Smooth muscle cell (in vitro differentiated cells): ENCODE measurements around the gene ARHGAP22. TPM values are rescaled to one million over a fixed set of nuclear protein-coding genes. Genes with fewer than 3 reads are reported as not detected.
A peak's percentile ranks its signal among the peaks of the same experiment; 100 is the strongest.

Experiments used
- DNase-seq: peaks from one replicate; lab custom pipeline; 2025; ENCODE audit not compliant: unreplicated experiment; lab: John Stamatoyannopoulos, UW
- H2AFZ ChIP-seq: fragments of 200-600 bp; sonication (generic); 2 replicates; pipeline ENCODE4 v1.6.0; 2016; ENCODE audit warnings: antibody characterized with exemption, low read depth, mild to moderate bottlenecking
- H3F3A ChIP-seq: fragments of 200-600 bp; sonication (generic); 2 replicates; pipeline ENCODE4 v1.6.0; 2017; ENCODE audit warnings: antibody characterized with exemption, low read depth
- H3K27ac ChIP-seq: fragments of 200-600 bp; sonication (generic); 2 replicates; pipeline ENCODE4 v1.5.1; 2016; ENCODE audit warnings: low read depth, mild to moderate bottlenecking
- H3K27me3 ChIP-seq: fragments of 200-600 bp; sonication (generic); 2 replicates; pipeline ENCODE4 v1.6.1; 2016; ENCODE audit warnings: low read depth, mild to moderate bottlenecking
- H3K36me3 ChIP-seq: fragments of 200-600 bp; sonication (generic); 2 replicates; pipeline ENCODE4 v1.5.1; 2016; ENCODE audit warnings: low read depth
- H3K4me1 ChIP-seq: fragments of 200-600 bp; sonication (generic); 2 replicates; pipeline ENCODE4 v1.5.1; 2016; ENCODE audit warnings: low read depth
- H3K4me2 ChIP-seq: fragments of 200-600 bp; sonication (generic); 2 replicates; pipeline ENCODE4 v1.6.0; 2016; ENCODE audit warnings: mild to moderate bottlenecking
- H3K4me3 ChIP-seq: fragments of 200-600 bp; sonication (generic); 2 replicates; pipeline ENCODE4 v1.5.1; 2016; ENCODE audit warnings: mild to moderate bottlenecking
- H3K79me2 ChIP-seq: fragments of 200-600 bp; sonication (generic); 2 replicates; pipeline ENCODE4 v1.6.0; 2016; ENCODE audit warnings: low read depth, mild to moderate bottlenecking
- H3K9ac ChIP-seq: fragments of 200-600 bp; sonication (generic); 2 replicates; pipeline ENCODE4 v1.6.0; 2016; ENCODE audit warnings: low read depth
- H3K9me3 ChIP-seq: fragments of 200-600 bp; sonication (generic); replicated peaks from 2 replicates; pipeline ENCODE4 v1.5.1; 2016; ENCODE audit warnings: low read depth
- H4K20me1 ChIP-seq: fragments of 200-600 bp; sonication (generic); 2 replicates; pipeline ENCODE4 v1.6.0; 2016; ENCODE audit warnings: low read depth
- WGBS: methylation state at CpG from one replicate; pipeline ENCODE4 v1.1.7; 2016; ENCODE audit warnings: low lambda C conversion rate; 5-methylcytosine and 5-hydroxymethylcytosine counted together
- polyA plus RNA-seq: library from polyadenylated mRNA; unstranded; fragments of >200 nt; fragmentation: Nextera tagmentation; extraction: Ambion mirVana; gene quantifications from 2 replicates; pipeline ENCODE4 v1.2.1, GENCODE V29; 2016
- total RNA-seq: library from RNA; depleted of rRNA; stranded (reverse); fragments of >200 nt; gene quantifications from 2 replicates; pipeline ENCODE4 v1.2.3, GENCODE V29; 2014
- TF ChIP-seq, protein P1 (sequence below): fragments of 200-600 bp; sonication (generic); IDR thresholded peaks from 2 replicates; pipeline ENCODE4 v1.5.1; 2017; ENCODE audit warnings: borderline replicate concordance, mild to moderate bottlenecking, antibody characterized with exemption; ENCODE audit not compliant: insufficient read depth, poor library complexity, severe bottlenecking

ARHGAP22 gene
- total and polyA plus RNA-seq, 2 experiments from 2014 or later: 1.8 to 8.8 TPM

DNA sequence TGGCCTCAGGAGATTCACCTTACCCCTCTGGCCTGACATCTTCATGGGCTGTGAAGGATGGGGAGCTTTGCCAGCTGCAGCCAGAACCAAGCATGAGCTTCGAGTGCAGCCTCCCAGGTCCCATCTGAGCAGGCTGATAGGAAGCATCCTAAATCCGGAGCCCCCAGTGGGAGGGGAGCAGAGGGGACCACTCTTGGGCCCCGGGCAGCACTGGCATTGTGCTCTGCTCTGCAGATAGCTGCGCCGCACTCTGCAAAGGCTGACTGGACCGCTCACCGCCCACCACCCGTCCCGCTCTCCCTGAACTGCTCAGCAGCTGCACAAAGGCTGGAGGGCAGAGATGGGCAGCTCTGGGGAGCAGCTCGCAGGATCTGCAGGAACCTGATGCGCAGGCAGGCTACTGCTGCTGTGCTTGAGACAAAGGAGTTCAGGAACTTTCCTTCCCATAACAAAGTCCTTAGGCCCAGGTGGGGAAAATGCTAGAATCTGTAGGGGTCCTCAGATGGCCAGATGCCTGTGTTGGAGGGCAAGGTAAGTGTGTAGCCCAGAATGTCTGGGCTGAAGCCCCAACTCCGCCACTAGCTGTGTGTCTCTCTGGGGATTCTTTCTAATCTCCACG is 51.8 kb downstream of the ARHGAP22 start:
- no peak overlapping the region for H2AFZ ChIP-seq
- no peak overlapping the region for H3K4me3 ChIP-seq
- H3K79me2 ChIP-seq: no peaks in the 10 kb centered on the region
- no peaks in the 10 kb centered on the region for H3K9me3 ChIP-seq
- no peak overlapping the region for H3K27ac ChIP-seq
- no peak overlapping the region for H3K9ac ChIP-seq
- H3K27me3 ChIP-seq: no peaks in the 10 kb centered on the region
- no peaks in the 10 kb centered on the region for H4K20me1 ChIP-seq
- no peak for DNase-seq
- no peak overlapping the region for H3K4me2 ChIP-seq
- WGBS: 89% methylated on average over 13 of the region's 13 CpGs
- no peaks in the 10 kb centered on the region for H3K36me3 ChIP-seq
- H3F3A ChIP-seq: no peaks in the 10 kb centered on the region
- TF ChIP-seq, protein P1, sequence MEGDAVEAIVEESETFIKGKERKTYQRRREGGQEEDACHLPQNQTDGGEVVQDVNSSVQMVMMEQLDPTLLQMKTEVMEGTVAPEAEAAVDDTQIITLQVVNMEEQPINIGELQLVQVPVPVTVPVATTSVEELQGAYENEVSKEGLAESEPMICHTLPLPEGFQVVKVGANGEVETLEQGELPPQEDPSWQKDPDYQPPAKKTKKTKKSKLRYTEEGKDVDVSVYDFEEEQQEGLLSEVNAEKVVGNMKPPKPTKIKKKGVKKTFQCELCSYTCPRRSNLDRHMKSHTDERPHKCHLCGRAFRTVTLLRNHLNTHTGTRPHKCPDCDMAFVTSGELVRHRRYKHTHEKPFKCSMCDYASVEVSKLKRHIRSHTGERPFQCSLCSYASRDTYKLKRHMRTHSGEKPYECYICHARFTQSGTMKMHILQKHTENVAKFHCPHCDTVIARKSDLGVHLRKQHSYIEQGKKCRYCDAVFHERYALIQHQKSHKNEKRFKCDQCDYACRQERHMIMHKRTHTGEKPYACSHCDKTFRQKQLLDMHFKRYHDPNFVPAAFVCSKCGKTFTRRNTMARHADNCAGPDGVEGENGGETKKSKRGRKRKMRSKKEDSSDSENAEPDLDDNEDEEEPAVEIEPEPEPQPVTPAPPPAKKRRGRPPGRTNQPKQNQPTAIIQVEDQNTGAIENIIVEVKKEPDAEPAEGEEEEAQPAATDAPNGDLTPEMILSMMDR: no peak
- no peaks in the 10 kb centered on the region for H3K4me1 ChIP-seq

DNA sequence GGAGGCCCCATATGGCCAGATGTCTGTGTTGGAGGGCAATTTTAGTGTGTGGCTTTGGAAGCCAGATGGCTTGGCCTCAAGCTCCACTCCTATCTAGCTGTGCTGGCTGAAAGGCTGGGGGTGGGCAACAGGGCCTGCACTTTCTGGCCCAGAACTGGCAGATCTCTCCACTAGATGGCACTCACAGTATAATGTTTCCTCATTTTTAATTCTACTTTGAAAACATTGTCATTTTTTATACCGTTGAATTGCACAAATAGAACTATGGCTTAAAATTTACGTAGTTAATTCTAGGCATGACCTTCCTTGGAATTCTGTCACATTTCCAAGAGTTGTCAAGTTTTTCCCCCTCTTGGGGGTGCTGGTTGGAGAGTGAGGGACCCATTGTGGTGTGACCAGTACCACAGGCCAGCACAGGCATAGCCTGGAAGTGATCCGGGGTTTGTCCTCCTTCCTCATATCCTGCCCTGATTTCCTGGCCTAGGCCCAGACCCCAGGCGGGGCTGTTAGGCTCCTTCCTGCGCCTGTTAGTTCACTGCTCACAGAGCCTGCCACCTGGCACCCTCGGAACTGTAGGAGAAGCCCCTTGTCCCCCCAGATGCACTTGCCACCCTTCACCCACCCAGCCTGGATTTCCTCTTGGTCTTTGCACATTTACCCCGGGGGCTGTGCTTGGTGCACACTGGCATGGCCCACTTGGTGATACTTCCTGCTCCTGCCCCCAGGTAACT is 52.8 kb downstream of the ARHGAP22 start:
- H3K36me3 ChIP-seq: no peaks in the 10 kb centered on the region
- no peak for DNase-seq
- H3K4me1 ChIP-seq: no peaks in the 10 kb centered on the region
- H3K79me2 ChIP-seq: no peaks in the 10 kb centered on the region
- TF ChIP-seq, protein P1: peak; percentile 80
- H3K27ac ChIP-seq: no peak overlapping the region
- no peak overlapping the region for H2AFZ ChIP-seq
- H3K4me3 ChIP-seq: no peak overlapping the region
- no peaks in the 10 kb centered on the region for H3K9me3 ChIP-seq
- 70% methylated on average over 7 of the region's 7 CpGs for WGBS
- no peaks in the 10 kb centered on the region for H4K20me1 ChIP-seq
- no peak overlapping the region for H3K4me2 ChIP-seq
- H3F3A ChIP-seq: no peaks in the 10 kb centered on the region
- H3K27me3 ChIP-seq: no peaks in the 10 kb centered on the region
- no peak overlapping the region for H3K9ac ChIP-seq

DNA sequence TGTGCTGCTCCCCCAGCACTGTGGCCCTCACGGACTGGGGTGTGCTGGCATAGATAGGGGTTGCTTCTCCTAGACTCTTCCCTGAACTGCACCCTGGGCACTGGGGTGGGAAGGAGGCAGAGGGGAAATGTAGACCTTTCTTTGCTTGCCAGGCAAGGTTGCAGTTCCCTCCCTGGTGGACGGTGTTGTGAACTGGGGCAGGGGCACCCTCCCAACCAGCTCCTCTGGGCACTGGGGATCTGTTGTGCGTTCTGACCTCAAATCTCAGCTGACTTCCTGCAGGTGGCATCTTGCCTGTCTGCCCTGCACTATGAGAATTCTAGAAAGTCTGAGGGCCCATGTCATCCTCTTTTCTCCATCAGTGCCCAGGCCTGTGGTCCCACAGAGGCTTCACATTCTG is 53.9 kb downstream of the ARHGAP22 start:
- H3K9ac ChIP-seq: no peak overlapping the region
- no peaks in the 10 kb centered on the region for H3K36me3 ChIP-seq
- H3K9me3 ChIP-seq: no peaks in the 10 kb centered on the region
- no peaks in the 10 kb centered on the region for H3F3A ChIP-seq
- H3K27ac ChIP-seq: no peak overlapping the region
- no peaks in the 10 kb centered on the region for H4K20me1 ChIP-seq
- H3K4me1 ChIP-seq: no peaks in the 10 kb centered on the region
- DNase-seq: no peak
- no peaks in the 10 kb centered on the region for H3K27me3 ChIP-seq
- no peaks in the 10 kb centered on the region for H3K79me2 ChIP-seq
- 47% methylated on average over 3 of the region's 3 CpGs for WGBS
- TF ChIP-seq, protein P1: no peak
- no peak overlapping the region for H3K4me2 ChIP-seq
- H2AFZ ChIP-seq: no peak overlapping the region
- no peak overlapping the region for H3K4me3 ChIP-seq
